ENCODE results near the gene PAK4.

The PAK4 gene

DNA sequence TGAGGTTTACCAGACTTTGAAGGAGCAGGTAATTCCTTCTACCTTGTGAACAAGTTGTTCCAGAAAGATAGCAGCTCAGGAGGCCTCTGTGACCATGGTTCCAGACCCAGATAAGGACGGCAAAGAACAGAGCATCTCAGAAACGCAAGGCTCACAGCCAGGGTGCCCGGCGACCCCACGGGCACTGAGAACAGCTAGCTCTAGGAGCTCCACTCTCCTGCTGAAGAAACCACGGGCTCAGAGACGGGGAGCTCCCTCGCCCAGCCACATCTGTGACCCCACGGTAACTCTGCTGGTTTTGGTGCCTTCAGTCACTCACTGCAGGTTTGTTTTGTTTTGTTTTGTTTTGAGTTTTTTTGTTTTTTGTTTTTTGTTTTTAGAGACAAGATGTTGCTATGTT is 55.2 kb downstream of the PAK4 start:
- no peak for DNase-seq (ENCODE audit: low spot score)

- no peak for DNase-seq (ENCODE audit: low spot score)
Measured at GRCh38 chr19:39181500-39182173, 56.1 kb downstream of the PAK4 start.

GRCh38 chr19:39182174-39182505 is 56.6 kb downstream of the PAK4 start:
- DNase-seq (ENCODE audit: low spot score): no peak

DNA sequence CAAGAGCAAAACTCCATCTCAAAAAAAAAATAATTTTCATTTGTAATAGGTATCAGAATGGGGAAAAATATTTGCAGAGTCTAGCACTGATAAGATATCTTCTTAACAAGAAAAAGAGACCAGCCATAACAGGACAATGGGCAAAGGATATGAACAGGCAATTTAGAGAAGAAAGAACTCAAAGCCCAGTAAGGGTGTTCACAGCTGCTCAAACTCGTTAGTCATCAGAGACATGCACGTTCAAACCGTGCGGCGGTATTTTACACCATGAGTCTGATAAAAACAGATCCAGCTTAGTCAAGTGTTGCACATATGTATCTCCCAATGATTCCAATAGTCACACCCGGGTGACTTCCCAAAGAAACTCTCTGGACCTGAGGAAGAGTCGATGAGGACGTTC is 57.5 kb downstream of the PAK4 start:
- no peak for DNase-seq (ENCODE audit: low spot score)

- no peak for DNase-seq (ENCODE audit: low spot score)
Measured at GRCh38 chr19:39186391-39186790, 60.8 kb downstream of the PAK4 start.

- no peak for DNase-seq (ENCODE audit: low spot score)
Measured at GRCh38 chr19:39187552-39187943, 62.0 kb downstream of the PAK4 start.

DNA sequence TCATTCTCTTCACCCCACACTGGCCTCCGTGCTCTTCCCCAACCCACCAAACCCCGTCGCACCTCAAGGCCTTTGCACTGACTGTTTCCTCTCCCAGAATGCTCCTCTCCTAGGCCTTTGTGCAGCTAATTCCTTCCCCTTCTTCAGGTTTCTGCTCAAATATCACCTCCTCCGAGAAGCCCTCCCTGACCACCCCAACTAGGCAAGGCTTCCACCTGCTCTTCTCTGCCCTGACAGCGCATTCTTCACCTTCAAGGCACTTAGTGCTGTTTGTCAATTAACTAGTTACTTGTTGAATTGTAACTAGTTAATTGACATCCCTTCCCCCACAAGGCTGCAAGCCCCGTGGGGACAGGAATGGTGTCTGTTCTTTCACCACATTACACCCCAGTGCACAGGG is 63.4 kb downstream of the PAK4 start:
- no peak for DNase-seq (ENCODE audit: low spot score)

DNA sequence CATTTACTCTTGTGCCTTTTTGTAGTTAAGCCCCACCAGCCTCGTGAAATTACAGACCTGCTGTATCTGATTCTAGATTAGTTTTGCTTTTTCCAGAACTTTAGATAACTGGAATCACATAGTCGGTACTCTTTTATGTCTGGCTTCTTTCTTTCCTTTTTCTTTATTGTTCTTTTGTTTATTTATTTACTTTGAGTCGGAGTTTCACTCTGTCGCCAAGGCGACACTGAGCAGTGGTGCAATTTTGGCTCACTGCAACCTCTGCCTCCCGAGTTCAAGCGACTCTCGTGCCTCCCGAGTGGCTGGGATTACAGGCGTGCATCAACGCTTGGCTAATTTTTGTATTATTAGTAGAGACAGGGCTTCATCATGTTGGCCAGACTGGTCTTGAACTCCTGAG is 65.2 kb downstream of the PAK4 start:
- no peak for DNase-seq (ENCODE audit: low spot score)

- no peak for DNase-seq (ENCODE audit: low spot score)
Measured at GRCh38 chr19:39192846-39193245, 67.3 kb downstream of the PAK4 start.

GRCh38 chr19:39193803-39194202 is 68.2 kb downstream of the PAK4 start:
- DNase-seq (ENCODE audit: low spot score): no peak

GRCh38 chr19:39194832-39195542 is 69.4 kb downstream of the PAK4 start:
- no peak for DNase-seq (ENCODE audit: low spot score)

DNA sequence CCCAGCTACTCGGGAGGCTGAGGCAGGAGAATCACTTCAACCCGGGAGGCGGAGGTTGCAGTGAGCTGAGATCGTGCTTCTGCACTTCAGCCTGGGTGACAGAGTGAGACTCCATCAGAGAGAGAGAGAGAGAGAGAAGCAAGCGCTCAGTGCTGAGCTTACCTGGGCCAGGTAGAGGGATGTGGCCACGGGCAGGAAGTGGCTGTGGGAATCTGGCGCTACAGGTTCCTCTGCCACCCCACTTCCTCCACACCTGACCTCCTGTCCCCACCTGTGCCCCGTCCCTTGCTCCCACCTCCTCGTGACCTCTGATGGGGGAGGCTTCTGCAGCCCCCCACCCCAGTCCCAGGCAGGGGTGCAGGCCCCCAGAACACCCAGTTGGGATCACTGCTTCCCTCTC is 70.2 kb downstream of the PAK4 start:
- DNase-seq (ENCODE audit: low spot score): no peak

- DNase-seq (ENCODE audit: low spot score): no peak
Measured at GRCh38 chr19:39196320-39196719, 70.7 kb downstream of the PAK4 start.

- no peak for DNase-seq (ENCODE audit: low spot score)
Measured at GRCh38 chr19:39196860-39197562, 71.4 kb downstream of the PAK4 start, which contains the start of gene NCCRP1. NCCRP1 (plus strand) TSS chr19:39196964; CDS start chr19:39196983, 19 bp downstream.

DNA sequence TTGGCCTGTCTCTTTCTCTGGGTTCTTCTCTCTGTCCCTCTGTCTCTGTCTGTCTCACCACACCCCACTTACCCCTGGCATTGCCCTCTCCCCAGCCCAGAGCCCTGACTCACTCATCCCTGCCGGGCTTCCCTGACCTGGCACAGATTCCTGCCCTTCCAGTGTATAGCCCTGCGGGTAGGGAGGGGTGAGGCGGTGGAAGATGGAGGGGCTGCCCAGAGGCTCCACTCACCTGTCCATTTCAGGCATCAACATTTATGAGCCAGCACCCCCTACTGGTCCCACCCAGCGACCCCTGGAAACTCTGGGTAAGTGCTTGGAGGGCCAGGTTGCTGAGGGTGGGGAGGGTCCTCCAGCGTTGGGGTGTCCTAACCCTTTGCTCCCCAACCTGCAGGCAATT is 72.2 kb downstream of the PAK4 start:
- no peak for DNase-seq (ENCODE audit: low spot score)

GRCh38 chr19:39199025-39199424 is 73.4 kb downstream of the PAK4 start:
- DNase-seq (ENCODE audit: low spot score): peak; percentile 67

- DNase-seq (ENCODE audit: low spot score): no peak
Measured at GRCh38 chr19:39200066-39200802, 74.6 kb downstream of the PAK4 start.

GRCh38 chr19:39200803-39201115 is 75.2 kb downstream of the PAK4 start:
- DNase-seq (ENCODE audit: low spot score): no peak

GRCh38 chr19:39202998-39203355 is 77.4 kb downstream of the PAK4 start:
- no peak for DNase-seq (ENCODE audit: low spot score)

- no peak for DNase-seq (ENCODE audit: low spot score)
Measured at GRCh38 chr19:39203372-39204341, 78.1 kb downstream of the PAK4 start, which contains the start of gene SYCN. SYCN (minus strand) TSS chr19:39204263; CDS start chr19:39204254, 9 bp downstream.

GRCh38 chr19:39205449-39205764 is 79.8 kb downstream of the PAK4 start:
- no peak for DNase-seq (ENCODE audit: low spot score)

DNA sequence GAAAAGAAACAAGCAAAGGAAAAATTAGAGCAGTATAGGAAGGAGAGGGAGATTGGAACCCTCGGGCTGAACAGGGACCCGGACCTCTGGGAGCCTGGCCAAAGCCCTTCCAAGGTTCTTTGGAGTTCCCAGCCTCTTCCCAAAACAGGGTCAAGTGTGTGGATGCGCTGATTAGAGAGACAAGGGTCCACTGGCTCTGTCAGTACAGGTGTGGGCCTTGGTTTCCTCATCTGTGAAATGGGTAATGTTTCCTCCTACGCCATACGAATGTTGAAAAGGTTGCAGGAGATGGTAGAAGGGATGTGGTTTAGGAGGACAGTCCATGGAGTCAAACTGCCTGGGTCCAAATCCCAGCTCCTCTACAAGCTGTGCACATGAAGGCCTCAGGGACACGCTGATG is 80.5 kb downstream of the PAK4 start:
- DNase-seq (ENCODE audit: low spot score): no peak
